ENCODE results near the gene SYF2. TPM values are rescaled to one million over a fixed set of nuclear protein-coding genes. Genes with fewer than 3 reads are reported as not detected.

SYF2 gene
- total and polyA plus RNA-seq, 2 donors (not counting 1 experiment from before 2014, with no cell fraction given) = 21.9 to 67.3 TPM

- Histone ChIP-seq H3K4me2 (replicated peaks; ENCODE audit: low read depth, low read length, poor library complexity, severe bottlenecking) (no peak overlapping the region), H3K4me3 (ENCODE audit: control extremely low read depth in 1 of 5, extremely low read depth in 1 of 5, insufficient read depth in 1 of 5, low read depth in 2 of 5, low read length in 4 of 5) (no peak overlapping the region), H3K27ac (ENCODE audit: low read length in 2 of 2) (no peak overlapping the region), H4K20me1 (ENCODE audit: control insufficient read depth, insufficient read depth, low read length, poor library complexity, severe bottlenecking) (no peaks in the 10 kb centered on the region), H3K27me3 (replicated peaks in 1 of 4; ENCODE audit: control extremely low read depth in 1 of 4, control insufficient read depth in 3 of 4, insufficient read depth in 4 of 4, low read length in 3 of 4) (peaks cover 0 to 3% (median 0%) of the 10 kb centered on the region in 4 experiments), H3K79me2 (ENCODE audit: control insufficient read depth, insufficient read depth, low read length) (no peaks in the 10 kb centered on the region), H3K9ac (ENCODE audit: low read length) (no peak overlapping the region), H3K9me3 (ENCODE audit: control extremely low read depth in 1 of 3, control insufficient read depth in 2 of 3, insufficient read depth in 1 of 3, low read length in 2 of 3) (peaks cover 0 to 21% (median 7%) of the 10 kb centered on the region in 3 donors), H3K4me1 (ENCODE audit: control insufficient read depth in 2 of 2, insufficient read depth in 2 of 2, low read length in 2 of 2) (no peaks in the 10 kb centered on the region), H3K36me3 (replicated peaks in 1 of 2; ENCODE audit: control extremely low read depth in 1 of 2, control insufficient read depth in 1 of 2, extremely low read depth in 1 of 2, insufficient read depth in 2 of 2, low read length in 1 of 2) (no peaks in the 10 kb centered on the region), H2AFZ (ENCODE audit: insufficient read depth, low read depth, low read length, poor library complexity, severe bottlenecking) (no peak overlapping the region)
- WGBS (ENCODE audit: insufficient coverage) = 100% methylated on average over 1 of the region's 6 CpGs
- POLR2A ChIA-PET = no interaction called here
- H3K4me3 Mint-ChIP-seq = no peak overlapping the region
- peaks cover 8% of the 10 kb centered on the region for H3K9me3 Mint-ChIP-seq (ENCODE audit: insufficient read depth)
- ATAC-seq (ENCODE audit: low read depth) = no peak
- no peak for TF ChIP-seq CTCF (IDR thresholded peaks at IDR 0.05)
- TF ChIP-seq EZH2 (IDR thresholded peaks at IDR 0.05; ENCODE audit: borderline replicate concordance, insufficient read depth, low read depth, low read length, poor library complexity, severe bottlenecking) = no peak
- H3K27ac Mint-ChIP-seq = no peak overlapping the region
- no peak for DNase-seq
- H3K27me3 Mint-ChIP-seq = peaks cover 15% of the 10 kb centered on the region
- intact Hi-C loops (cut with micrococcal nuclease) = no loop called here
- no peaks in the 10 kb centered on the region for H3K4me1 Mint-ChIP-seq
- CTCF ChIA-PET = no interaction called here
Observed at GRCh38 chr1:25180996-25181395, 51.3 kb downstream of the SYF2 start.

GRCh38 chr1:25178917-25179561 is 53.3 kb downstream of the SYF2 start:
- Histone ChIP-seq H3K9ac (ENCODE audit: low read length) (no peak overlapping the region), H3K4me1 (ENCODE audit: control insufficient read depth in 2 of 2, insufficient read depth in 2 of 2, low read length in 2 of 2) (no peaks in the 10 kb centered on the region), H3K79me2 (ENCODE audit: control insufficient read depth, insufficient read depth, low read length) (no peaks in the 10 kb centered on the region), H4K20me1 (ENCODE audit: control insufficient read depth, insufficient read depth, low read length, poor library complexity, severe bottlenecking) (no peaks in the 10 kb centered on the region), H2AFZ (ENCODE audit: insufficient read depth, low read depth, low read length, poor library complexity, severe bottlenecking) (no peak overlapping the region), H3K27me3 (replicated peaks in 1 of 4; ENCODE audit: control extremely low read depth in 1 of 4, control insufficient read depth in 3 of 4, insufficient read depth in 4 of 4, low read length in 3 of 4) (no peaks in the 10 kb centered on the region), H3K4me3 (ENCODE audit: control extremely low read depth in 1 of 5, extremely low read depth in 1 of 5, insufficient read depth in 1 of 5, low read depth in 2 of 5, low read length in 4 of 5) (no peak overlapping the region), H3K9me3 (ENCODE audit: control extremely low read depth in 1 of 3, control insufficient read depth in 2 of 3, insufficient read depth in 1 of 3, low read length in 2 of 3) (peaks cover 0 to 21% (median 7%) of the 10 kb centered on the region in 3 donors), H3K4me2 (replicated peaks; ENCODE audit: low read depth, low read length, poor library complexity, severe bottlenecking) (no peak overlapping the region), H3K27ac (ENCODE audit: low read length in 2 of 2) (no peak overlapping the region), H3K36me3 (replicated peaks in 1 of 2; ENCODE audit: control extremely low read depth in 1 of 2, control insufficient read depth in 1 of 2, extremely low read depth in 1 of 2, insufficient read depth in 2 of 2, low read length in 1 of 2) (no peaks in the 10 kb centered on the region)
- no peak overlapping the region for H3K4me3 Mint-ChIP-seq
- POLR2A ChIA-PET = no interaction called here
- ATAC-seq (ENCODE audit: low read depth) (no peak), DNase-seq (no peak)
- H3K4me1 Mint-ChIP-seq = no peaks in the 10 kb centered on the region
- intact Hi-C loops (cut with micrococcal nuclease) = no loop called here
- H3K27ac Mint-ChIP-seq = no peak overlapping the region
- WGBS (ENCODE audit: insufficient coverage) = 89% methylated on average over 3 of the region's 7 CpGs
- peaks cover 10% of the 10 kb centered on the region for H3K27me3 Mint-ChIP-seq
- H3K9me3 Mint-ChIP-seq (ENCODE audit: insufficient read depth) = peaks cover 9% of the 10 kb centered on the region
- CTCF ChIA-PET = no interaction called here
- TF ChIP-seq EZH2 (IDR thresholded peaks at IDR 0.05; ENCODE audit: borderline replicate concordance, insufficient read depth, low read depth, low read length, poor library complexity, severe bottlenecking) (no peak), CTCF (IDR thresholded peaks at IDR 0.05) (no peak)
